ENCODE measurements around the gene STOM.

- TF ChIP-seq CTCF (IDR thresholded peaks at IDR 0.05) (no peak), POLR2A (IDR thresholded peaks at IDR 0.05) (no peak), EP300 (IDR thresholded peaks at IDR 0.05) (no peak)
Observed at GRCh38 chr9:121366611-121367192, 3.3 kb downstream of the STOM start.

All from stomach (tissue), 4 donors.